Measurements from ENCODE around the gene ZSCAN32.

ZSCAN32 gene

GRCh38 chr16:3400779-3401688, at the start of gene ZSCAN32, which contains the start of gene ZNF174:
Gene ZSCAN32 (minus strand): TSS chr16:3401004. CDS start chr16:3397557, 3,447 bp downstream.
Gene ZNF174 (plus strand): TSS chr16:3401215. CDS start chr16:3402005, 790 bp downstream.
- DNase-seq: peak; percentile 97

GRCh38 chr16:3444032-3444388, 43.2 kb upstream of the ZSCAN32 start:
- DNase-seq: no peak

DNA sequence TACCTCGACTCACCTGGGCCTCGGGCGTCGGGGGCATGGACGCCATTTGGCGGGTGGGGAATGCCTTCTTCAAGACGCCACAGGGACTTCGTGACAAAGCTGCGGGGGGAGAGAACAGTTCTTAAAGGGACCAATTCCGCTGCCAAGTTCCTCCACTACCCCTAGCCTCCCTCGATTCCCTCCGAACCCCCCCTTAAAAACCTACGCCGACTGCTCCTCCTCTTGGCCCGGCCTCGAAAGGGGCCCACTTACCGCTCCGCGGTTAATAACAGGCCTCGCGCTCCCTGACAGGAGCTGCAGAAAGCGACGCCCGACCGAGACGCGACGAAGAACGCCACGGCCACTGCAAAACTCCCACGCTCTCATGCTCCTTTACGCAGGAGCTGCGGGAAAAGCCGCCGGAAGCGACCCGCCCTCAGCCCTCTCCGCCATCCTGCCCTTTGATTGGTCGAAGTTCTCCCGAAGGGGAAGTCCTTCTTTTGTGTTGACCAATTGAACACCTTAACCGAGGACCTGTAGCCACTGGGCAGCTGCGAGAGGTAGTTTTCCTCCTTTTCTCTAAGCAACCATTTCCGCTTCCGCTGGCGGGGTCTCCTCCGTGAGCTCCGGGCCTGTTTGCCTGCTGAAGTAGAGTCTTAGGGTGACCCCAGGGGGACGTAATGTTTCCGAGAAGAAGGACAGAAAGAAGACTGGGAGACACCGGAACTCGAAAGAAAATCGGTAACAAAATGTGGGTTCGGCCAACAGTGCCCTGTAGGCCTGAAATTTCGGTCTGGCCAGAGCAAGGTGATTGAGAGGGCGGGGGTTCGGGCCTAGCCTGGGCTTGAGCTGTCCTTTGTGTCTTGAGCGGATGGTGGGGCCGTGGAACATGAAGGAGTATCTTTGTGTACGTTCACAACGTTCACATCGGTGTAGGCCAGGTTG, 42.6 kb upstream of the ZSCAN32 start, which contains the start of the genes NAA60 and ZNF597:
TSS of gene NAA60 (plus strand) at position 573 of the 924 bp plus-strand sequence. CDS start 32,548 bp downstream, outside the sequence.
TSS of gene ZNF597 (minus strand) at position 397 of the 924 bp plus-strand sequence. CDS start at position 46, 351 bp downstream.
- DNase-seq: peak; percentile 61

DNA sequence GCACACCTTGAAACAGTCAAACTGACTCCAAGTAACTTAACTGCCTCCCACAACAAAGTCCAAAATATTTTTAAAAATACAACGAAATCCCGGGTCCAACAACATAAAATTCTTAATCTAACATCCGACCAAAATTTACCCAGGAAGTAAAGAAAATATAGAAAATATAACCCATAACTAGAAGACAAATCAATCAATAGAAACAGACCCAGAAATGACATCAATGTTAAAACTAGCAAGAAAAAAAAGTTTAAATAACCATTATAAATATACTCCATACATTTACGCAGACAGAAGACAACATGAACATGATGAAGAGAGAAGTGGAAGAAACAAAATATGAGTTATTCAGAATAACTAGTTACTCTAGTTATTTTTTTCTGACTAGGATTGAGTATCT, 38.8 kb upstream of the ZSCAN32 start:
- no peak for DNase-seq

DNA sequence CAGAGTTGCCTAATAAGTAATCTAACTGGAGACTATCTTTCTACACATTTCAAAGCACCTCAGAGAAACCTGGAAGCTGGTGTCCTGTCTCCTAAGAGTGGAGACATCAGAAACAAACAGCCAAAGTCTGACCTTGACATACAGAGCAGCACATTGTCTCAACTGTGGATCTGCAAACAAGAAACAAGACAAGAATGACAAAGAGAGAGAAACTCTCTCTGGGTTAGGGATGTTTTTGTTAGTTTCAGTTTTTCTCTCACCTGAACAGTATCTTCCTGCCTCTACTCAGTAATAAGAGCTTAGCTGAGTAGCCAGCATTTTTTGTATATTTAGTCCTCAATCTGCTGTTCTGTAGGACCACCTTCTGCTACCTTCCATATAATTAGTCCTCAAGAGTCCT, 33.6 kb upstream of the ZSCAN32 start:
- no peak for DNase-seq

DNA sequence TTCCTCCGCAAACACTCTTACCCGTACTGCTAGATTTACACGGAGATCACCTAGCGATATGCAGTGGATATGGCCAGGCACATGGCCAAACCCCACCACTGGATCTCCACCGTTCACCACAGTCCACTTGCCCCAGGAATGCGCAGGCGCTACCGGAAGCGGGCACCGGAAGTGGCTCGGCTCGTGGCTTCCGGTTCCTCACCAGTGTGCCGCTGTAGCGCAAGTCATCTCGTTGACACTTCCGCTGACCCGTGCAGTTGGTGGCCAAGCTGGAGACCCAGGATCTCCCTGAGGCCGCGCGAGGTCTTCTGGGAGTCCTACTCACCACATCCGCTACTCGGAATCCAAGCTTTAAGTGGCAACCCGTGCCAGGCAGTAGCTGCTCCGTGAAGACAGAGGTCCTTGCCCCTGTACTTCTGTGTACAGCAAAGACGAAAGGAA, 31.0 kb upstream of the ZSCAN32 start:
- DNase-seq: peak; percentile 20

DNA sequence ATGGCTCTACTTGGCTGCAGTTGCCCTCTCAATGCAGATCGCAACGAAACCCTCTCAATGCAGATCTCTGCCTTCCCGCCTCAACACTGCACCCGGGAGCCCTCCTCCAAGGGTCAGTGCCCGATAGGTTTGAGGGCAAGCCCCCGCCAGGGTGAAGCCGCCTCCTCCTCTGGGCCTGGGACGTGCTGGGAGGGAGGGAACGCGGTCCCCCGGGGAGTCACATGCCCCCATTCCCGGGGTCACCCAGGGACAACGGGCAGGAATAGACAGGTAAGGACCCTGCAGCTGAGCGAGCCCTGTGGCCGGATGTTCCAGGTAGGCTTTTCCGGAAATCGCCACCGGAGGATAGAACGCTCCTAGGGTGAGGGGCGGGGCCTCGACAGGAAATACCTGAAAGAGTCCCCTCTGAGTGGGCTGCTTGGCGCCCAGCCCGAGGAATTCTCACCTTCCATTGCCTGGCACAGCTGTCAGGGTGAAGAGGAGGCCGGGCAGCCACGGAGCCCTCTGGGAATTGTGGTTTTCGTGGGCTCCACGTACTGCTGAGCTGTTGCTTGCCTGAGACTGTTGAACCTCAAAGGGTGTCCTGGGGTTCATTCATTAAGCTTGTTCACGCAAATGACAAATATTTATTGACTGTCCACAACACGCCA, 13.1 kb upstream of the ZSCAN32 start:
- no peak for DNase-seq

DNA sequence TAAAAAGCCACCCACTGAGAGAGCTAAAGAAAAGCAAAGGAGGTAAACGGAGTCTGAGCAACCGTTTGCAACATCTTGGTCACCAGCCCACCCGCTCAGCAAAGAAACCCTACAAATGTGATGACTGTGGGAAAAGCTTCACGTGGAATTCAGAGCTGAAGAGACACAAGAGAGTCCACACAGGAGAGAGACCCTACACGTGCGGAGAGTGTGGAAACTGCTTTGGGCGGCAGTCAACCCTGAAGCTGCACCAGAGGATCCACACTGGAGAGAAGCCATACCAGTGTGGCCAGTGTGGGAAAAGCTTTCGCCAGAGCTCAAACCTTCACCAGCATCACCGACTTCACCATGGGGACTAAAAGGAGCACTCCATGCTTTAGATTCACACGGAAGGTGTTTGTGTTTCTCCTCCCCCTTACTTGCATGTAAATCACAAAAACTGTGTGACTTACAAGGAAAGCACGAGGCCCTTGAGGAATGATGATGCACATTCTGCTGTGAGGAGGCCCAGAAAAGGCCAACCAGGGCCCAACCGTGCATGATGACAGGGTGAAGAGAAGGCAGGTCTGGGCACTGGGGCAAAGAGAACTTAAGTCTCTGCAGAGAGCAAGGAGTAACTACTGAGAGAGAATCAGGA, 7.9 kb upstream of the ZSCAN32 start:
- no peak for DNase-seq

GRCh38 chr16:3401719-3402397, 1.1 kb upstream of the ZSCAN32 start:
- DNase-seq: no peak

DNA sequence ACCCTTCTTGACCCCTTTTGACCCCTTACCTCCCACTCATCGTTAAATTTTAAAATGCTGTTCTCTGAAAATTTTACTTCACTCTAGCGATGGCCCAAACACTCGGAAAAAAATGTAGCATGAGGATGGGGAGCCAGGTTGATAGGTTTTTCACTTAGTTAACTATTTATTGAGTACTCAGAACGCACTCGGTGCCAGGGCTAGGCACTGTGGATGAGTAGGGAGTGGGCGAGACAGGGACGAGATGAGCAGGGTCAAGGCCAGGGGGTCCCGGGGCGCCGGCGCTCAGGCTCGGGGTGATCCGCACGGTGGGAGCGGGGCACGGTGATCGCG, 392 bp downstream of the ZSCAN32 start:
- no peak for DNase-seq

DNA sequence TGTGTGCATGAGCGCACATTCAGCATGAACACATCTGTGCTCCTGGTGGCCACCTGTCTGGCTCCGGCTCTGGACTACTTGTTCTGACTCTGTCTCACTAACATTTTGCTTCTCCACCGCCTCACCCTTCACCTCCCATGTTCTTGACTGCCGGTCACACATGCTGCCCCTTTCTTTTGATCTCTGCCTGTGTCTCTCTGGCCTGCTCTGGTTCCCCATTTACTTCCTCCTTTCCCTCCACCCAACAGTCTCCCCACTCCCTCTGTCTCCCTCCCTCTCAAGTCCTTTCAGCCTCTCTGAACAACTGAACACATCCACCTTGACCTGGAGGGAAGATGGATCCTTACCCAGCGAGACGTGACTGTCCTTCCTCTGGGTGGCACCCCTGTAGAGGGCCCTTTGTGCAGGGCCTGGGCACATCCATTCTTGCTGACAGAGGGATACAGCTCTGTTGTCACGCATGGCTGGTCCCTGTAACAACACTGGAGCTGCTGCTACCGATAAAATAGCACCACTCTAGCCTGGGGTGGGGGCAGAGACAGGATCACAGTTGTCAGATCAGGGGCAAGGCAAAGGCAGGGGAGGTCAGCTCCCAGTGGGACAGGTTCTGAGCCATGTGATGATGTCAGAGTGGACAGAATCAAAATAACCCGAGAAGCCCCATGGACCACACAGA, 11.0 kb downstream of the ZSCAN32 start:
- no peak for DNase-seq

DNA sequence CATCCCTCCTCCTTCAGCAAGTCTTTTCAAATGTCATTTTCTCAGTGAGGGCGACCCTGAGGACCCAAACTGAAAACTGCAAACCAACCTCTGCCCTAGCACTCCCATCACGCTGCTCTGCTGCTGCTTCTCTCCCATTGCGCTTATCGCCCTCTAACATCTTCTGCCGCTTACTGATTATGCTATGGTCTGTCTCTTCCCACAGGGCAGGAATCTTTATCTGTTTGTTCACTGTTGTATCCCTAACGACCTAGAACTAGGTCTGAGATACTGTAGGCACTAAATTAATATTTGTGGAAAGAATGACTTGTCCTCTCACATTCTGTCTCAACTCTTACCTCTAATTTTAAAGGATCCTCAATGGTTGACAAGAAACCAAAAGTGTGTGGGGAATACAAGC, 12.5 kb downstream of the ZSCAN32 start:
- DNase-seq: no peak

DNA sequence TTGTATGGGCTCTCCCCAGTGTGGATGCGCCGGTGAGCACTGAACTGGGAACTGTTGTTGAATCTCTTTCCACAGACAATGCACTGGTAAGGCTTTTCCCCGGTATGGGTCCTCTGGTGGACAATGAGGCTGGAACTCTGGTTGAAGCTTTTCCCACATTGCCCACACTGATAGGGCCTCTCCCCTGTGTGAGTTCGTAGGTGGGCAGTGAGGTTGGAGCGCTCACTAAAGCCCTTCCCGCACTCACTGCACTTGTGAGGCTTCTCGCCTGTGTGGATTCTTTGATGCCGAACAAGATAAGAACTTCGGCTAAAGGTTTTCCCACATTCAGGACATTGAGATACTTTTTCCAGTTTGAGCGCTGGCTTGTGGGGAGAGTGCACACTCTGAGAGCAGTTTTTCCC, 17.8 kb downstream of the ZSCAN32 start:
- DNase-seq: no peak

GRCh38 chr16:3377917-3378316, 22.9 kb downstream of the ZSCAN32 start:
- no peak for DNase-seq

DNA sequence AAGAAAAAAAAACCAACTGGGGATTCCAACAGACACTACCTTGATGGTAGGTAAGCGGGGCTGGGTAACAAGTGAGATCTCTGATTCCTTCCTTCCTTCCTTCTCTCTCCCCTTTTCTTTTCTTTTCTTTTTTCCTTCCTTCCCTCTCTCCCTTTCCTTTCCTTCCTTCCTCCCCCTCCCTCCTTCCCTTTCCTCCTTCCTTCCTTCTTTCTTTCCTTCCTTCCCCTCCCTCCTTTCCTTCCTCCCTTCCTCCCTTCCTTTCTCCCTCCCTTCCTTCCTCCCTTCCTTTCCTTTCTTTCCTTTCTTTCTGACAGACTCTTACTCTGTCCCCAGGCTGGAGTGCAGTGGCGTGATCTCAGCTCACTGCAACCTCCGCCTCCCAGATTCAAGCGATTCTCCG, 25.1 kb downstream of the ZSCAN32 start:
- DNase-seq: no peak

- DNase-seq: no peak
Measured at GRCh38 chr16:3369073-3369472, 31.7 kb downstream of the ZSCAN32 start.

- DNase-seq: peak; percentile 76
Measured at GRCh38 chr16:3364774-3365427, 35.9 kb downstream of the ZSCAN32 start.

DNA sequence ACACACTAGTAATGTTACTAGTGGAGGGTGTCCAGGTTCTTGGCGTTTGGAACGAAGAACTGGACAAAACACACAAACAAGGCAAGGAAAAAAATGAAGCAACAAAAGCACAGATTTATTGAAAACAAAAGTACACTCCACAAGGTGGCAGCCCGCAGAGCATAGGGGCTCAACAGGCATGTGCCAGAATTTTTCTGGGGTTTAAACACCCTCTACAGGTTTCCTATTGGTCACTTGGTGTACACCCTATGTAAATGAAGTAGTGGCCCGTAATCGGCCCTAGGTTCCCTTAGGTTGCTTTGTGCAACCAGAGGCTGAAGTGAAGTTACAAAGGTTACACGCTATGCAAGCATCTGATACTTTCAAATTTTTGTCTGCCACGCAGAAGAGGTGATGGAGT, 37.0 kb downstream of the ZSCAN32 start:
- no peak for DNase-seq

DNA sequence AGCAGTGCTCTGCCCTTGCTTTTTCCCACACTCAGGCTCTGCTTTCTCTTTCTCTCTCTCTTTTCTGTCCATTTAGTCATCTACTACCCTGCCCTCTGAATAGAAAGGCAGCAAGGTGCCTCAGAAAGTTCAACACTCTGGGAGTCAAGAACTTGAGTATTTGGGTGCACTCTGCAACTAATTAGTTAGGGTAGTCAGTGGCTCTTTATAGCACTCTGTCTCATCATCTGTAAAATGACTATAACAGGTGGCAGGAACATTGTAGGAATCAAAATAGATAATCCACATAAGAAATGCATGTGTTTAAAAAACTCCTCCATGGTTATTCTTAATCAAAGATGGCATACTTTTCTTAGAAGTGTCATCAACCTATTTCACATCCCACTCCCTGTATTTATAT, 37.9 kb downstream of the ZSCAN32 start:
- DNase-seq: no peak

GRCh38 chr16:3358871-3359270, 41.9 kb downstream of the ZSCAN32 start:
- no peak for DNase-seq

GRCh38 chr16:3356118-3356517, 44.7 kb downstream of the ZSCAN32 start:
- DNase-seq: no peak
